Left lung (tissue), 10 donors: ENCODE measurements around the gene STN1. TPM values are rescaled to one million over a fixed set of nuclear protein-coding genes. Genes with fewer than 3 reads are reported as not detected.

ENCODE experiments used
- ATAC-seq: fragments of 200-7000 bp; cut with Tn5 transposase; one replicate; pipeline ENCODE4 v1.9.1; 2020; ENCODE audit warnings: moderate library complexity
- DNase-seq, 4 donors: peaks; one replicate each; pipeline ENCODE4 v3.0.0-alpha.2; 2013 to 2020
- H3K27ac ChIP-seq, 2 donors: fragments of 200-600 bp; sonication (generic) in 1 of 2; one replicate each; pipeline versions ENCODE4 v1.5.0 to v1.8.0; 2020 to 2021
- H3K27me3 ChIP-seq, 2 donors: fragments of 200-600 bp; sonication (generic) in 1 of 2; one replicate each; pipeline versions ENCODE4 v1.5.0 to v1.8.0; 2020 to 2021
- H3K36me3 ChIP-seq, 2 donors: fragments of 200-600 bp; sonication (generic) in 1 of 2; one replicate each; pipeline versions ENCODE4 v1.5.0 to v1.8.0; 2020 to 2021
- H3K4me1 ChIP-seq, 2 donors: fragments of 200-600 bp; one replicate each; pipeline ENCODE4 v1.8.0; 2021
- H3K4me3 ChIP-seq, 2 donors: fragments of 200-600 bp; sonication (generic) in 1 of 2; one replicate each; pipeline versions ENCODE4 v1.5.0 to v1.8.0; 2020 to 2021; ENCODE audit warnings: mild to moderate bottlenecking in 1 of 2
- H3K9me3 ChIP-seq, 2 donors: fragments of 200-600 bp; sonication (generic) in 1 of 2; one replicate each; pipeline versions ENCODE4 v1.5.0 to v1.8.0; 2020 to 2021
- CTCF ChIP-seq, 2 donors: fragments of 200-600 bp; sonication (generic) in 1 of 2; IDR thresholded peaks; one replicate each; pipeline versions ENCODE4 v1.5.0 to v1.8.0; 2021; ENCODE audit warnings: antibody characterized with exemption in 2 of 2
- intact Hi-C, 2 donors: fragments of 100-400 bp; cut with DNase I; formaldehyde crosslinking; loops; one replicate each; pipeline versions ENCODE4 v1.11.2 to v1.14.2; 2022
- polyA plus RNA-seq, 6 donors: library from polyadenylated mRNA; unstranded; fragments of 120-200 nt; gene quantifications; one replicate each; pipeline ENCODE4 v1.2.1, GENCODE V29; 2013; ENCODE audit not compliant: insufficient read length in 6 of 6
- total RNA-seq, 2 donors: library from RNA; stranded (reverse); fragmentation: NEBNext Ultra II Directional; extraction: Animal tissue kit (Norgen Biotek cat#: 25700); gene quantifications; one replicate each; pipeline ENCODE4 v1.2.1, GENCODE V29; 2021
- donor health status: DM: no; HTN: yes; CAD: no.
- donor health status: DM: no; HTN: no; CAD: no.

The STN1 gene
- total and polyA plus RNA-seq, 8 donors: 26.3 to 62.8 (median 29.8) TPM

- Histone ChIP-seq H3K4me3 (no peak overlapping the region), H3K4me1 (peaks cover 25 to 45% of the 10 kb centered on the region in 2 donors), H3K27ac (no peak overlapping the region), H3K36me3 (no peaks in the 10 kb centered on the region), H3K27me3 (peaks cover 0 to 34% of the 10 kb centered on the region in 2 donors), H3K9me3 (no peaks in the 10 kb centered on the region)
- TF ChIP-seq CTCF (IDR thresholded peaks at IDR 0.05): no peak
- ATAC-seq (no peak), DNase-seq (no peak)
- intact Hi-C loops: loop anchor here in 1 of 2 donors (2.0 kb wide), 1 partner anchor 144 kb away; no protein-coding TSS in a partner anchor
Observed at GRCh38 chr10:103856797-103857170, 61.2 kb downstream of the STN1 start.

- no peak for ATAC-seq
- TF ChIP-seq CTCF (IDR thresholded peaks at IDR 0.05): no peak
- H3K4me3 ChIP-seq: peak overlapping the region; percentile 58 to 69
Observed at GRCh38 chr10:103855852-103856796, 61.9 kb downstream of the STN1 start.

GRCh38 chr10:103855424-103855823 lies 62.6 kb downstream of the STN1 start, which contains the start of gene SH3PXD2A:
TSS of gene SH3PXD2A (minus strand) at chr10:103855576. CDS start at chr10:103855266, 310 bp downstream.
- Histone ChIP-seq H3K4me3 (peak within 1 kb of the TSS; percentile 58 to 69), H3K9me3 (no peaks in the 10 kb centered on the region), H3K27me3 (peaks cover 0 to 34% of the 10 kb centered on the region in 2 donors), H3K36me3 (no peaks in the 10 kb centered on the region), H3K4me1 (peaks cover 39 to 58% of the 10 kb centered on the region in 2 donors), H3K27ac (peak within 1 kb of the TSS; percentile 58 to 66)
- no peak for TF ChIP-seq CTCF (IDR thresholded peaks at IDR 0.05)
- ATAC-seq: peak; percentile 42
- intact Hi-C loops: no loop called here
- peak in 1 of 4 donors; percentile 81 for DNase-seq

More at GRCh38 chr10:103855852-103856796, 61.9 kb downstream of the STN1 start:
- DNase-seq: no peak
- Histone ChIP-seq H3K36me3 (no peaks in the 10 kb centered on the region), H3K27me3 (peaks cover 0 to 34% of the 10 kb centered on the region in 2 donors), H3K4me1 (peaks cover 32 to 51% of the 10 kb centered on the region in 2 donors), H3K9me3 (no peaks in the 10 kb centered on the region), H3K27ac (no peak overlapping the region)
- intact Hi-C loops: loop anchor here in 1 of 2 donors (2.0 kb wide), 1 partner anchor 143 kb away; no protein-coding TSS in a partner anchor

GRCh38 chr10:103854686-103855391 lies 63.1 kb downstream of the STN1 start:
- H3K9me3 ChIP-seq: no peaks in the 10 kb centered on the region
- H3K27ac ChIP-seq: peak overlapping the region; percentile 58 to 66
- ATAC-seq (peak; percentile 33), DNase-seq (no peak)
- H3K4me1 ChIP-seq: peaks cover 43 to 63% of the 10 kb centered on the region in 2 donors
- intact Hi-C loops: no loop called here
- H3K36me3 ChIP-seq: no peaks in the 10 kb centered on the region
- peak overlapping the region; percentile 58 to 69 for H3K4me3 ChIP-seq
- peaks cover 0 to 34% of the 10 kb centered on the region in 2 donors for H3K27me3 ChIP-seq
- TF ChIP-seq CTCF (IDR thresholded peaks at IDR 0.05): peak in 1 of 2 donors; percentile 7
